ENCODE results near the gene BTG2.

BTG2 gene

GRCh38 chr1:203322500-203323179 is 17.3 kb downstream of the BTG2 start:
- TF ChIP-seq POU2F2 (IDR thresholded peaks at IDR 0.05; ENCODE audit: low read depth, low read length) (no peak), SPI1 (IDR thresholded peaks at IDR 0.05; ENCODE audit: low read depth, low read length) (peak; percentile 50; the same call in 1 of the 2 replicates), POLR2AphosphoS5 (IDR thresholded peaks at IDR 0.05; ENCODE audit: low read depth, low read length) (no peak), TAF1 (IDR thresholded peaks at IDR 0.05; ENCODE audit: low read depth, low read length) (no peak), PAX5 (IDR thresholded peaks at IDR 0.05; ENCODE audit: insufficient read depth, low read length, severe bottlenecking) (no peak), POLR2A (IDR thresholded peaks at IDR 0.05; ENCODE audit: low read depth, low read length) (no peak)
- no peak for FAIRE-seq

GRCh38 chr1:203323587-203323986 is 18.3 kb downstream of the BTG2 start:
- no peak for TF ChIP-seq POLR2A (IDR thresholded peaks at IDR 0.05; ENCODE audit: low read depth, low read length)
- no peak for TF ChIP-seq POU2F2 (IDR thresholded peaks at IDR 0.05; ENCODE audit: low read depth, low read length)
- TF ChIP-seq SPI1 (IDR thresholded peaks at IDR 0.05; ENCODE audit: low read depth, low read length) = no peak
- TF ChIP-seq PAX5 (IDR thresholded peaks at IDR 0.05; ENCODE audit: insufficient read depth, low read length, severe bottlenecking) = no peak
- no peak for TF ChIP-seq TAF1 (IDR thresholded peaks at IDR 0.05; ENCODE audit: low read depth, low read length)
- no peak for TF ChIP-seq POLR2AphosphoS5 (IDR thresholded peaks at IDR 0.05; ENCODE audit: low read depth, low read length)
- no peak for FAIRE-seq
- DNase-seq (ENCODE audit: insufficient read length, low spot score) = no peak

More at GRCh38 chr1:203322500-203323179, 17.3 kb downstream of the BTG2 start:
- no peak for DNase-seq (ENCODE audit: insufficient read length, low spot score)

- TF ChIP-seq SPI1 (IDR thresholded peaks at IDR 0.05; ENCODE audit: low read depth, low read length) (no peak), POLR2A (IDR thresholded peaks at IDR 0.05; ENCODE audit: low read depth, low read length) (no peak), TAF1 (IDR thresholded peaks at IDR 0.05; ENCODE audit: low read depth, low read length) (no peak)
- no peak for DNase-seq (ENCODE audit: insufficient read length, low spot score)
- FAIRE-seq = peak; percentile 5
Measured at GRCh38 chr1:203324105-203325025, 19.0 kb downstream of the BTG2 start.

GRCh38 chr1:203325026-203325417 is 19.7 kb downstream of the BTG2 start:
- TF ChIP-seq POLR2A (IDR thresholded peaks at IDR 0.05; ENCODE audit: low read depth, low read length) (peak; percentile 82), POLR2AphosphoS5 (IDR thresholded peaks at IDR 0.05; ENCODE audit: low read depth, low read length) (peak; percentile 88), TAF1 (IDR thresholded peaks at IDR 0.05; ENCODE audit: low read depth, low read length) (peak; percentile 71; the same call in 1 of the 2 replicates), POU2F2 (IDR thresholded peaks at IDR 0.05; ENCODE audit: low read depth, low read length) (peak; percentile 99), SPI1 (IDR thresholded peaks at IDR 0.05; ENCODE audit: low read depth, low read length) (no peak), PAX5 (IDR thresholded peaks at IDR 0.05; ENCODE audit: insufficient read depth, low read length, severe bottlenecking) (peak; percentile 84)
- peak; percentile 91 for FAIRE-seq

GRCh38 chr1:203325418-203326091 is 20.2 kb downstream of the BTG2 start:
- TF ChIP-seq SPI1 (IDR thresholded peaks at IDR 0.05; ENCODE audit: low read depth, low read length) (peak; percentile 98), TAF1 (IDR thresholded peaks at IDR 0.05; ENCODE audit: low read depth, low read length) (no peak)
- DNase-seq (ENCODE audit: insufficient read length, low spot score) (no peak), FAIRE-seq (peak; percentile 79)

More at GRCh38 chr1:203325026-203325417, 19.7 kb downstream of the BTG2 start:
- no peak for DNase-seq (ENCODE audit: insufficient read length, low spot score)

GRCh38 chr1:203326830-203327683 is 21.7 kb downstream of the BTG2 start:
- peak; percentile 83 for FAIRE-seq
- DNase-seq (ENCODE audit: insufficient read length, low spot score) = peak; percentile 89
- no peak for TF ChIP-seq POU2F2 (IDR thresholded peaks at IDR 0.05; ENCODE audit: low read depth, low read length)
- TF ChIP-seq SPI1 (IDR thresholded peaks at IDR 0.05; ENCODE audit: low read depth, low read length) = 0 out of 2 replicates have a peak, but pooled peaks have one; percentile 2
- no peak for TF ChIP-seq PAX5 (IDR thresholded peaks at IDR 0.05; ENCODE audit: insufficient read depth, low read length, severe bottlenecking)
- TF ChIP-seq POLR2A (IDR thresholded peaks at IDR 0.05; ENCODE audit: low read depth, low read length) = no peak; the same call in 1 of the 2 replicates
- TF ChIP-seq POLR2AphosphoS5 (IDR thresholded peaks at IDR 0.05; ENCODE audit: low read depth, low read length) = no peak
- 0 out of 2 replicates have a peak, but pooled peaks have one; percentile 33 for TF ChIP-seq TAF1 (IDR thresholded peaks at IDR 0.05; ENCODE audit: low read depth, low read length)

GRCh38 chr1:203327684-203328457 is 22.6 kb downstream of the BTG2 start:
- TF ChIP-seq POLR2AphosphoS5 (IDR thresholded peaks at IDR 0.05; ENCODE audit: low read depth, low read length) (no peak), SPI1 (IDR thresholded peaks at IDR 0.05; ENCODE audit: low read depth, low read length) (no peak), POLR2A (IDR thresholded peaks at IDR 0.05; ENCODE audit: low read depth, low read length) (no peak), TAF1 (IDR thresholded peaks at IDR 0.05; ENCODE audit: low read depth, low read length) (no peak)
- DNase-seq (ENCODE audit: insufficient read length, low spot score) (peak; percentile 57), FAIRE-seq (peak; percentile 70)

- DNase-seq (ENCODE audit: insufficient read length, low spot score) = no peak
- no peak for TF ChIP-seq POU2F2 (IDR thresholded peaks at IDR 0.05; ENCODE audit: low read depth, low read length)
- TF ChIP-seq TAF1 (IDR thresholded peaks at IDR 0.05; ENCODE audit: low read depth, low read length) = no peak
- TF ChIP-seq POLR2A (IDR thresholded peaks at IDR 0.05; ENCODE audit: low read depth, low read length) = no peak
- TF ChIP-seq PAX5 (IDR thresholded peaks at IDR 0.05; ENCODE audit: insufficient read depth, low read length, severe bottlenecking) = no peak
- TF ChIP-seq SPI1 (IDR thresholded peaks at IDR 0.05; ENCODE audit: low read depth, low read length) = no peak
- no peak for TF ChIP-seq POLR2AphosphoS5 (IDR thresholded peaks at IDR 0.05; ENCODE audit: low read depth, low read length)
- no peak for FAIRE-seq
Measured at GRCh38 chr1:203328714-203329122, 23.4 kb downstream of the BTG2 start.

Measured in GM12891 (cell line).